ENCODE results near the gene AGFG2. TPM values are rescaled to one million over a fixed set of nuclear protein-coding genes. Genes with fewer than 3 reads are reported as not detected.

The AGFG2 gene
- total RNA-seq, 1 experiment from 2014 or later, result 15.3 TPM

DNA sequence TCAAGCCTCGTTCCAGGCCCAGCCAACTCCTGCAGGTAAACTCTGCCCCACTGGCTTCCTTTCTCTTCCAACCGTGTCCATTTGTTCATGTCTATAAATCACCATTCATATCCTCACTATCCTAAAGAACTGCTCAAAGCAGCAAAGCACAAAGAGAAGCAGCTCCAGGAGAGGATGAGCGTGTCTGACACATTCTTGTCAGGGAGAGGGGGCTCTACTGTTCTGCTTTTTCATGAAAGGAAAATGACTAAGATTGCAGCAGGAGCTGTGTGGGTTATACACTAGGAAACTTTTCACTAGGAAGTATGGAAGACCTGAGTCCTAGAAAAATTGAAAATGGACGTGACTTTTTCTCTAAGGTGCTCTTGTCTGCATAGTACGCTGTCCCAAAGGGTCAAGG, 16.7 kb downstream of the AGFG2 start:
- Histone ChIP-seq H3K27me3 (replicated peaks; ENCODE audit: insufficient read depth, low read depth, low read length, poor library complexity) (no peaks in the 10 kb centered on the region), H3K4me1 (ENCODE audit: insufficient read depth, low read length, poor library complexity, severe bottlenecking) (no peaks in the 10 kb centered on the region), H3K4me3 (ENCODE audit: low read depth, low read length, poor library complexity, severe bottlenecking) (no peak overlapping the region), H3K27ac (ENCODE audit: low read depth, low read length, poor library complexity, severe bottlenecking) (no peak overlapping the region), H3K9me3 (ENCODE audit: low read depth, low read length, poor library complexity, severe bottlenecking) (no peaks in the 10 kb centered on the region), H3K36me3 (ENCODE audit: insufficient read depth, low read length, poor library complexity, severe bottlenecking) (peaks cover 7% of the 10 kb centered on the region)
- ChIA-PET POLR2A (ENCODE audit: low non-redundant PET) (no interaction called here), CTCF (no interaction called here)
- DNase-seq (ENCODE audit: low spot score), result no peak
- TF ChIP-seq, protein P1, sequence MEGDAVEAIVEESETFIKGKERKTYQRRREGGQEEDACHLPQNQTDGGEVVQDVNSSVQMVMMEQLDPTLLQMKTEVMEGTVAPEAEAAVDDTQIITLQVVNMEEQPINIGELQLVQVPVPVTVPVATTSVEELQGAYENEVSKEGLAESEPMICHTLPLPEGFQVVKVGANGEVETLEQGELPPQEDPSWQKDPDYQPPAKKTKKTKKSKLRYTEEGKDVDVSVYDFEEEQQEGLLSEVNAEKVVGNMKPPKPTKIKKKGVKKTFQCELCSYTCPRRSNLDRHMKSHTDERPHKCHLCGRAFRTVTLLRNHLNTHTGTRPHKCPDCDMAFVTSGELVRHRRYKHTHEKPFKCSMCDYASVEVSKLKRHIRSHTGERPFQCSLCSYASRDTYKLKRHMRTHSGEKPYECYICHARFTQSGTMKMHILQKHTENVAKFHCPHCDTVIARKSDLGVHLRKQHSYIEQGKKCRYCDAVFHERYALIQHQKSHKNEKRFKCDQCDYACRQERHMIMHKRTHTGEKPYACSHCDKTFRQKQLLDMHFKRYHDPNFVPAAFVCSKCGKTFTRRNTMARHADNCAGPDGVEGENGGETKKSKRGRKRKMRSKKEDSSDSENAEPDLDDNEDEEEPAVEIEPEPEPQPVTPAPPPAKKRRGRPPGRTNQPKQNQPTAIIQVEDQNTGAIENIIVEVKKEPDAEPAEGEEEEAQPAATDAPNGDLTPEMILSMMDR (conservative IDR thresholded peaks at IDR 0.05; ENCODE audit: low read depth, low read length), result no peak
- TF ChIP-seq EZH2 (IDR thresholded peaks at IDR 0.05; ENCODE audit: borderline replicate concordance, low read depth, low read length, poor library complexity, severe bottlenecking), result no peak
- intact Hi-C loops (cut with micrococcal nuclease; ENCODE audit: unreplicated experiment), result no loop called here
- no TSS peak for BruUV-seq (replicated peaks)

DNA sequence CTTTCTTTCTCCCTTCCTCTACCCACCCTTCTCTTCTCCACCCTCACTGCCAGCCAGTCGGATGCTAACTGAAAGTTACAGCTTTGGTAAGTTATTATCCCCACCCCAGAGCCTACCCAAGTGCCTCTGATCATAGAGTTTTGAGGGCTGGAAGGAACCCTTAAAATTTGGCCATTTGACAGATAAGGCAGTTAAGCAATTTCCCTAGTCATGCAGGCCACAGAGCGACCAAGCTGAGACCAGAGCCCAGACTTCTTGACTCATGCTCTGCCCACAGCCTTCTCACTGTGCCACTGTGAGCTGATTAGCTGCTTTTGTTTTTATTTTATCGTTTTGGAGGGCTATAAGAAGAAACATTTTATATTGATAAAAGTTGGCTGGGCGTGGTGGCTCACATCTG, 17.5 kb downstream of the AGFG2 start:
- ChIA-PET CTCF (no interaction called here), POLR2A (ENCODE audit: low non-redundant PET) (no interaction called here)
- intact Hi-C loops (cut with micrococcal nuclease; ENCODE audit: unreplicated experiment), result no loop called here
- no TSS peak for BruUV-seq (replicated peaks)
- Histone ChIP-seq H3K27ac (ENCODE audit: low read depth, low read length, poor library complexity, severe bottlenecking) (no peak overlapping the region), H3K9me3 (ENCODE audit: low read depth, low read length, poor library complexity, severe bottlenecking) (no peaks in the 10 kb centered on the region), H3K36me3 (ENCODE audit: insufficient read depth, low read length, poor library complexity, severe bottlenecking) (peaks cover 7% of the 10 kb centered on the region), H3K27me3 (replicated peaks; ENCODE audit: insufficient read depth, low read depth, low read length, poor library complexity) (no peaks in the 10 kb centered on the region), H3K4me1 (ENCODE audit: insufficient read depth, low read length, poor library complexity, severe bottlenecking) (no peaks in the 10 kb centered on the region), H3K4me3 (ENCODE audit: low read depth, low read length, poor library complexity, severe bottlenecking) (no peak overlapping the region)
- DNase-seq (ENCODE audit: low spot score), result no peak
- TF ChIP-seq, protein P1 (conservative IDR thresholded peaks at IDR 0.05; ENCODE audit: low read depth, low read length), result no peak
- TF ChIP-seq EZH2 (IDR thresholded peaks at IDR 0.05; ENCODE audit: borderline replicate concordance, low read depth, low read length, poor library complexity, severe bottlenecking), result no peak

GRCh38 chr7:100559127-100559526, 20.1 kb downstream of the AGFG2 start:
- no peak for TF ChIP-seq EZH2 (IDR thresholded peaks at IDR 0.05; ENCODE audit: borderline replicate concordance, low read depth, low read length, poor library complexity, severe bottlenecking)
- TF ChIP-seq, protein P1 (conservative IDR thresholded peaks at IDR 0.05; ENCODE audit: low read depth, low read length), result no peak
- CTCF ChIA-PET, result interaction anchor here (0.6 to 2.0 kb wide), 10 partner anchors 9 to 132 kb away, joined by 3 to 24 read pairs (median 9); partner anchors contain the start of genes FBXO24 and TSC22D4
- intact Hi-C loops (cut with micrococcal nuclease; ENCODE audit: unreplicated experiment), result loop anchor here (1.0 kb wide), 1 partner anchor 90 kb away; no protein-coding TSS in a partner anchor
- H3K4me1 ChIP-seq (ENCODE audit: insufficient read depth, low read length, poor library complexity, severe bottlenecking), result no peaks in the 10 kb centered on the region
- no peaks in the 10 kb centered on the region for H3K9me3 ChIP-seq (ENCODE audit: low read depth, low read length, poor library complexity, severe bottlenecking)
- peaks cover 7% of the 10 kb centered on the region for H3K36me3 ChIP-seq (ENCODE audit: insufficient read depth, low read length, poor library complexity, severe bottlenecking)
- POLR2A ChIA-PET (ENCODE audit: low non-redundant PET), result no interaction called here
- DNase-seq (ENCODE audit: low spot score), result no peak
- no peaks in the 10 kb centered on the region for H3K27me3 ChIP-seq (replicated peaks; ENCODE audit: insufficient read depth, low read depth, low read length, poor library complexity)
- H3K4me3 ChIP-seq (ENCODE audit: low read depth, low read length, poor library complexity, severe bottlenecking), result no peak overlapping the region
- no peak overlapping the region for H3K27ac ChIP-seq (ENCODE audit: low read depth, low read length, poor library complexity, severe bottlenecking)
- BruUV-seq (replicated peaks), result no TSS peak

Measured in A673 (cell line).